ENCODE measurements around the gene RCBTB1.
"Not testable (repeated sequence)": the region's sequence is repeated elsewhere in the genome, so short reads cannot be mapped to it uniquely, and the experiment has no call there.

RCBTB1 gene

DNA sequence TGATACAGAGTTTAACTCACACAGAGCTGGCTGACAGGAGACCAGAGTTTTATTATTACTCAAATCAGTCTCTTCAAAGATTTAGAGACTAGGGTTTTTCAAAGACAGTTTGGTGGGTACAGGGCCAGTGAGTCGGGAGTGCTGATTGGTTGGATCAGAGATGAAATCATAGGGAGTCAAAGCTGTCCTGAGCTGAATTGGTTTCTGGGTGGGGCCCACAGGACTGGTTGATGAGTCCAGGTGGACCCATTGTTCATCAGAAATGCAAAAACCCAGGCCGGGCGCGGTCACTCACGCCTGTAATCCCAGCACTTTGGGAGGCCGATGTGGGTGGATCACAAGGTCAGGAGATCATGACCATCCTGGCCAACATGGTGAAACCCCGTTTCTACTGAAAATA lies 17.3 kb upstream of the RCBTB1 start:
- DNase-seq, result not testable (repeated sequence)

DNA sequence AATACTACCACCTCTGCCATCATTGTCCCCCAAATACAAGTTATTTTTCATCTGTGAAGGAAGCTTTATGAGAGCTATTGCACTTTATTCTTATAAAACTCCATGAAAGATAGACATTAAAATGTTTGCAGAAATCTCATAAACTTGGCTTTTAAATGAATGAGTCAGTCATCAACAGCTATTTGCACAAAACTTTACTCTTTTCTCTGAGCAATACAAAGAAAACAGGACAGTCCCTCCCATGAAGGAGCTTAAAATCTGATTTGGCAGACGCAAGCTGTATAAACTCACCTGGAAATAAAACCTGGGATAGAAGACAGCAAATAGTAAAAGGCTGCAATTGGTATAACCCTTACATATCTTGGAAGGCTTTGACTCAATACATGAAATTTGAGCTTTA lies 16.6 kb upstream of the RCBTB1 start:
- no peak for DNase-seq

DNA sequence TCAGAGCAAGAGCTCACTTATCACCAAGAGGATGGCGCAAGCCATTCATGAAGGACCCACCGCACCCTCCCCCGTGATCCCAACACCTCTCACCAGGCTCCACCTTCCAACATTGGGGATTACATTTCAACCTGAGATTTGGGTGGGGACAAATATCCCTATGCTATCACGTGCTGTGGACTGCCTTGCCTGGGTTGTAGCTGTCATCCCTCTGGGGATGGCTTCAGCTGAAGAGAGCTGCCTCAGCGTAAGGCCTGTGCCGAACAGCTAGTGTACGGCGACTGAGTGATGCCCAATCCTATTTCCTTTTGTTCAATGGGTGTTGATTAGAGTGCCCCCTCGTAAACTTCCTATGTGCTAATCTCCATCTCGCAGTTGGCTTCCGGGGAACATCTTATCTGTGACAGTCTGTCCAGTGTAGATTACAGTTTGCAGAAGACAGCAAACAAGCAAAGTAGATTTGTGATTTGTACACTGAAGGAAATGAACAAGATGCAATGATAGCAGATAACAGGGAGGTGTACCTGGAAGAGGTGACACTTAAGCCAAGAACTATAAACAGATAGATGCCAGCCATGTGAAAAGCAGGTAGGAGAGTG lies 11.8 kb upstream of the RCBTB1 start:
- peak; percentile 92 for DNase-seq

DNA sequence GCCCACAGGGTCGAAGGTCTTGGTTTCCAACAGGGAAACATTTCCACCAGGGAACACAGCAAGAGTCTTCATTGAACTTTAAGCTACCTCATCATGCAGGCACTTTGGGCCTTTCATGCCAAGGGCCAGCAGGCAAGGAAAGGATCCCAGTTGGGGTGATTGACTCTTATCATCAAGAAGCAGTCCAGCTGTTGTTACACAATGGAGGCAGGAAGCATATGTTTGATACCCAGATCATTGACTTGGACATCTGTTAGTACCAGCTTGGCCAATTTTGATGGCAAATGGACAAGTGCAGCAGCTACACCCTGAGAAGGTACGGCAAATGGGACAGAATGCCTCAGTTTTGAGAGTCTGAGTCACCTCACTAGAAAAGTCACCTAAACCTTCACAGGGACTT lies 10.9 kb upstream of the RCBTB1 start:
- peak; percentile 52 for DNase-seq

DNA sequence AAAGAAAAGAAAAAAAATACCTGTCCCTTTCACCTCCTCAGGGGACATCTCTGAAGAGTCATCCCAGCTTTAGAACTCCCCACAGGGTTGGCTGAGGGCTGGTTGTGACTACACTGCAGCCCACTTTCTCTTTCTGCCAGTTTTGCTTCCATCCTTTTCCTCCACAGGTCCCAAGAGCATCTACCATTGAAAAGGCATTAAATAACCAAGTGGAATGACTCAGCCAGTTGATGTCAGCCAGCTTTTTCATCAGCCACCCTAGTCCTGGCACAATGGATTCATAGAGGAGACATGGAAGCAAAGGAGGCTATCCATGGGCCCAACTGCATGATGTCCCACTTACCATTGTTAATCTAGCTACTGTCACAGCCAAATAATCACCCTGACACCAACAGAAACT lies 9.2 kb upstream of the RCBTB1 start:
- DNase-seq, result no peak

DNA sequence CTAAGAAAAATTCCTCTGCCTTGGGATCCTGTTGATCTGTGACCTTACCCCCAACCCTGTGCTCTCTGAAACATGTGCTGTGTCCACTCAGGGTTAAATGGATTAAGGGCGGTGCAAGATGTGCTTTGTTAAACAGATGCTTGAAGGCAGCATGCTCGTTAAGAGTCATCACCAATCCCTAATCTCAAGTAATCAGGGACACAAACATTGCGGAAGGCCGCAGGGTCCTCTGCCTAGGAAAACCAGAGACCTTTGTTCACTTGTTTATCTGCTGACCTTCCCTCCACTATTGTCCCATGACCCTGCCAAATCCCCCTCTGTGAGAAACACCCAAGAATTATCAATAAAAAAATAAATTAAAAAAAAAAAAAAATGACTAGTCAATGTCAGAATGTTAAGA lies 8.5 kb upstream of the RCBTB1 start:
- DNase-seq, result not testable (repeated sequence)

DNA sequence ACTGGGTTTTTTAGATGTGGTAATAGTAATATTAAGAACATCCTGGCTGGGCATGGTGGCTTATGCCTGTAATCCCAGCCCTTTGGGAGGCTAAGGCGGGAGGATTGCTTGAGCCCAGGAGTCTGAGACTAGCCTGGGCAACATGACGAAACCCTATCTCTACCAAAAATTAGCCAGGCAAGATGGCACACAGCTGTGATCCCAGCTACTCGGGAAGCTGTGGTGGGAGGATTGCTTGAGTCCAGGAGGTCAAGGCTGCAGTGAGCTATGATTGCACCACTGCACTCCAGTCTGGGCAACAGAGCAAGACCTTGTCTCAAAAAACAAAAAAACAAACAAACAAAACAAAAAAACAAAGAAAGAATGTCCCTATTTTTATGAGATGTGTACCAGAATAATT lies 5.4 kb upstream of the RCBTB1 start:
- DNase-seq, result not testable (repeated sequence)

DNA sequence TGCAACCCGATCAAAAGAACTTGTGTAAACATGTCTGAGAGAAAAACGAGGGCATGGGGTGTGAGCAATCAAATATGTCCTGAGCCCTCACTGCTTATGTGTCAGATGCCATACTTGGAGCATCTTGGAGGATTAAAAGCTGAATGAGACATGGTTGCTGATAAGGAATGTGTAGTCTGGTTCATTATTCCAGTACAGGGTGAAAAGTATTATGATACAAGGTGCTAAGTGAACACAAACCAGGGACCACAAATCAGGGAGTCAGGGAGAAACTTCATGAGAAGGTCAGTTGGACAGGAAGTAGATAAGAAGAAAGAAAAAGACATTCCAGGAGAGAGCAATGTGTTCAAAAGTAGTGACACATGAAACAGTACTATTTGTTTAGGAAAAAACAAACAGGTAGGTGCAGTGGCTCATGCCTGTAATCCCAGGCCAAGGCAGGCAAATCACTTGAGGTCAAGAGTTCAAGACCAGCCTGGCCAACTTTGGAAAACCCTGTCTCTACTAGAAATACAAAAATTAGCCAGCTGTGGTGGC lies 2.0 kb upstream of the RCBTB1 start:
- no peak for DNase-seq

DNA sequence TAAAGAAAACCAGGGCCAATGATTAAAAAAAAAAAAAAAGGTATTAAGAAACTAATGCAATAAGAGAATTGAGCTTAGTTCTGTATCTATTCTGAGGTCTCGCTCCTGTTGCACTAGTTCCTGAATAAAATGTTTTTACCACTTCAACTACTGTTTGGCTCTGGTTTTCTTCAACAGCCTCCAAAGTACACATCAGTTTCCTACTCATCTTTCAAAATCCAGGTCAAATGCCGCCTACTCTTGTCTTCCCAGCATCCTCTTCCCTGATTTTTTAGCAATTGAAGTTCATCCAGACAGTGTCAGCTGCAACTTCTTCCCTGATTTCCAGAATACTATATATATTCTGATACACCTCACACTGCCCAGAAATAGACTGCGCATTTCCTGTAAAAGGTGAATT lies 1.4 kb upstream of the RCBTB1 start:
- no peak for DNase-seq

DNA sequence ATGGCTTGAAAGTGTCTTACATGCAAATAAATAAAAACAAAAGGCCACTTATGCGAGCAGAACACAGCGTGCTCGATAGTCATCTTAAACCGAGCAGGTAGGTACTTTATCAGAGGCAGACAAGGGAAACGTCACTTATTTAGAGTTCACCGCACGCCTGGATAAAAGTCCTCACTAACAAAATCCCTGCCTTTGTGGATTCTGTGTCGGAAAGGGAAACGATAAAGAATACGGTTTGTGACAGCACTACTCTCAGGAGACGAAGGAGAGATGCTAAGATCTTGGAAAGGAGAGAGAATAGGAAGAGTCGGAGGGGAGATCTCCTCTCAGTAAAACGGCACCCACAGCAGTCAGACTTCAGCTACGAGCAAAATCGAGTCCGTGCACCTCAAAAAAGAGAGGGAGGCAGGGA lies 581 bp downstream of the RCBTB1 start:
- no peak for DNase-seq

DNA sequence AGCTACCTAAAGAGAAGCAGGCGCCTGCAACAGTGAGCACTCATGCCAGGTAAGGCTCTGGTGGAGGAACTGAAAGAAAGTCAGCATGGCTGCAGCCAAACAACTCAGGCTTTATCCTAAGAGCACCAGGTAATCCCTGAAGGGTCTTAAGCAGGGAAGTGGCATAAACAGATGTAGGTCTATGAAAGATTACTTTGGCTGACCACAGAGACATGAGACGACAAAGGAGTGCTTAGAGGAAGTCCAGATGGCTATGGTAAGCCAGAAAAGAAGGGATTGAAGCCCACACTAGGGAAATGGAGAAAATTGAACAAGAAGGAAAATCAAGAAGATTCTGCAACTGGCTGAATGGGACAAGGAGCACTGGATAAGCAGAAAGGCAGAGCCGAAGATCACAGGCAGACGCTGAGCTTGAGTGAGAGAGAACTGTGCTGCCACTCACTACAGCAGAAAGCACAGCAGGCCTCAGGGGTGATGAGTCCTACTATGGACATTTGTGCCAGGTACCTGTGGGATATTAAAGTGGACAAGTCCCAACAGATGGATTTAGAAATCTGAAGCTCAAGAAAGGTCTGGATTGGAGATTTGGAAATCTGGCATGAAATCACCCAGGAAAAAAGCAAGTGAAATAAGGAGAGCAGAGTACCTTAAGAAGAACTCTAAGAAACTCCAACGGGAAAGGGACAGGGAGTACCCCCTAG lies 4.2 kb downstream of the RCBTB1 start:
- no peak for DNase-seq

DNA sequence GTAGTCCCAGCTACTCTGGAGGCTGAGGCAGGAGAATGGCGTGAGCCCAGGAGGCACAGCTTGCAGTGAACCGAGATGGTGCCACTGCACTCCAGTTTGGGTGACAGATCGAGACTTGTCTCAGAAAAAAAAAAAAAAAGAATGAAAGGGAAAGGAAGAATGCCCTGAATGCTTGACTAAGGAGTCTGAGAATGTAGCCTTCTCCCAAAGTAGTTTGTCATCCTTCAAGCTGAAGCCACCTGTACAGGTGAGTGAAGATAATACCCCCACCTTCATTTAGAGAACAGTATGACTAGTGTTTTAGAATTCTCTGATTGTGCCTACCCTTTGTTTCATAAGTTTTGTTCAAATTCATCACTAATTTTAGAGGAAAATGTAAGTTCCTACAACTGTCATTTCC lies 5.9 kb downstream of the RCBTB1 start:
- DNase-seq, result no peak

DNA sequence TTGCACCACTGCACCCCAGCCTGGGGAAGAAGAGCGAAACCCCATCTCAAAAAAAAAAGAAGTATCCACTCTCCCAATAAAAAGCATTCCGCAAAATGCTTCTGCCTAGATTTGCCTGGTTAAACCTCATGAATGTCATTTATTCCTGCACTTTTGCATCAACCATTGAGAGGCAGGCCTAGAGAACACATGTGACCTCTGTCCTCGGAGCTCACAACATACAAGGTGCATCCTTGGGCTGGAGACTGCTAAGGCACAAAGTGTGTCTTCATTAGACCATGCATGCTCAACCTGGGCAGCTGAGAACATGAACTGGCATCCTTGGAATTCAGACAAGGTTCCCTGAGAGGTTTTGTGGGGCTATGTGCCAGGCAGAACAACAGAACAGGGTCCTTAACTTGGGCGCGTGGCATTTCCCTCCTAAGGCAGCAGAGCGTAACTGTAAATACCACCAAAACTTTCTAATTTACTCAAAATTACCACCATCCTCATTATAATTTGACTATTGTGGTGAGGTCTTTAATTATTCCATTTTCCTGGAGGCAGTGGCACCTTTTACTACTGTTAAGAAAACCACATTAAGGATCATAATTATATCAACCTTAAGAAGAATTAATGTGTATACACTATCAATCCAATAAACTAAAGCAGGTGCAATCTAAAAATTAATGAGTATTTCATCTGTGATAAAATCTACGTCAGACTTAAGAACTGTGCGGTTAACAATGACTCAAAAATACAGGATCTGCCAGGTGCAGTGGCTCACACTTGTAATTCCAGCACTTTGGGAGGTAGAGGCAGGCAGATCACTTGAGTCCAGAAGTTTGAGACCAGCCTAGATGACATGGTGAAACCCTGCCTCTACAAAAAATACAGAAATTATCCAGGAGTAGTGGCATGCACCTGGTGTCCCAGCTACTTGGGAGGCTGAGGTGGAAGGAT lies 13.8 kb downstream of the RCBTB1 start:
- DNase-seq, result no peak

DNA sequence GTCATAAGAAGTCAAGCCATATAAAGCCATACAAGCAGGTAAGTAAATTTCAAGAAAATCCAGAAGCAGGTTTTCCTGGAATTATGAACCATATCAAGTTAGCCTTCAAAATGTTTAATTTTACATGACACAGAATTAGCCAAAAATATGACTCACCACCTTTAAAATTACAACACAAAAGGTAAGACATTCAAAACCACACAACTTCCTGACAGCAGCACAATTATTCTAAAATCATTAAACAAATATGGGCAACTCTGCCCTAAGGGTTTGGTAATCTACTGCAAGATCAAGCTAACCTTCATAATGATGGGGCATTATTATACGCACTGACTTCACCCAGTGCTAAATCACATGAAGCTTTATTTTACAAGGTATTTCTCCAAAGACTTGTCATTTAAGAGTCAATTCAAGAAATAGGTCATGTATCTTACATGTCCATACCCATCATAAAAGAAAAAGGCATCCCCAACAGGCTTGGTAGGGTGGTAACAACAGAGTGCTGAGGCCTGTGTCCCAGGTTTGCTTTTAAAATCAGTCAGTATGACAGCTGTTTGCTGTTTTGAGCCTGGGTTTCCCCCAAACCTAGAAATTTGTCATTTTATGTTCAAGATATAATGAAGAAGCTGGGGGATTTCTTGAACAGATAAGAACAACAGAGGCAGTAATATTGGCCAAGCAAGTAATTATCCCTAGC lies 15.2 kb downstream of the RCBTB1 start:
- no peak for DNase-seq

DNA sequence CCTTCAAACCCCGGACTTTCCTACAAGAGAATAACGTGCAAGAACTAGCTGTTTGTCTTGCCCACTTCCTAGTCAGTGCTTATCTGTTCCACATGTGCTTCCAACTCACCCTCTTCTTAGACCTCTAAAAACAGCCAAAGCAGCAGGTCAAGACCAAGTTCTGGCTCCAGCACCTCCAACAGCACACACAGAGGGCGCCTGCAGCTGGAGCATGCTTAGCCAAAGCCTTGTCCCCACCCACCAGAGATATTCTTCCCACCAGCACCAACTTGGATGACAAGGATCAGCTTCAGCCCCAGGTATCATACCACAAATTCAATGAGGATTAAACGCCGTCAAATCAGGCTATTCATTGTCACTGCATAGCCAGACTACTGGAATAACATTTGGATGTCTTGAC lies 17.9 kb downstream of the RCBTB1 start:
- no peak for DNase-seq

DNA sequence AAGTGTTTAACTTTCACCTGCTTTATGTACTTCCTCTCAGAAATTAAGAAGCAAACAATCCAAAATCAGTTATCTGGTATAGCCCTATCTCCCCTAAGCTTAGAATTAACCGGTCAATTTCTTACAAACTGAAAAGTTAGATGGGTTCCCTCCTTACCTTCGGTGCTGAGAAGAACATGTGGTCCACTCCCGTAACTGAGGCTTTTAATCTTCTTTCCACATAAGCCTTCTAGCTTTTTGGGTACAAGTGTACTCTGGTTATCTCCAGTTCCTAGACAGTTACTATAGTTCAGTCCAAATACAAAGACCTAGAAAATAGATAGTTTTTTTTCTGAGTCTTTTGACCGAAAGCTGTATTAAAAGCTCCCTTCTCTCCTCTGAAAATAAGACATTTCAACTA lies 18.9 kb downstream of the RCBTB1 start:
- no peak for DNase-seq

DNA sequence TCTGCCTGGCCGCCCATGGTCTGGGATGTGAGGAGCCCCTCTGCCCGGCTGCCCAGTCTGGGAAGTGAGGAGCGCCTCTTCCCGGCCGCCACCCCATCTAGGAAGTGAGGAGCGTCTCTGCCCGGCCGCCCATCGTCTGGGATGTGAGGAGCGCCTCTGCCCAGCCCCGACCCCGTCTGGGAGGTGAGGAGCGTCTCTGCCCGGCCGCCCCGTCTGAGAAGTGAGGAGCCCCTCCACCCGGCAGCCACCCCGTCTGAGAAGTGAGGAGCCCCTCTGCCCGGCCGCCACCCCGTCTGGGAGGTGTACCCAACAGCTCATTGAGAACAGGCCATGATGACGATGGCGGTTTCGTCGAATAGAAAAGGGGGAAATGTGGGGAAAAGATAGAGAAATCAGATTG lies 19.9 kb downstream of the RCBTB1 start:
- DNase-seq, result not testable (repeated sequence)

DNA sequence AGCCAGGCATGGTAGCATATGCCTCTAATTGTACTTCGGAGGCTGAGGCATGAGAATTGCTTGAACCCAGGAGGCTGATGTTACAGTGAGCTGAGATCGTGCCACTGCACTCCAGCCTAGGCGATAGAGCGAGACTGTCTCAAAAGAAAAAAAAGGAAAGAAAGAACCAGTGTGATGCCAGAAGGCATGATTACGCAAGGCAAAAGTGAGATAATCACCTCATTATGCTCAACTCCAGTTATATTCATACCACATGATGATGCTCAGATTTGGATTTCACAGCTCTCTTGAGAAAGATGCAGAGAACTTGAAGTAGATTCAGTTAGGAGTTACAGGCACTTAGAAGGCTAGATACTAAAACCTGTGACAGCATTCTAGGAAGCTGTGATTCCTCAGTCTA lies 21.8 kb downstream of the RCBTB1 start:
- DNase-seq, result no peak

DNA sequence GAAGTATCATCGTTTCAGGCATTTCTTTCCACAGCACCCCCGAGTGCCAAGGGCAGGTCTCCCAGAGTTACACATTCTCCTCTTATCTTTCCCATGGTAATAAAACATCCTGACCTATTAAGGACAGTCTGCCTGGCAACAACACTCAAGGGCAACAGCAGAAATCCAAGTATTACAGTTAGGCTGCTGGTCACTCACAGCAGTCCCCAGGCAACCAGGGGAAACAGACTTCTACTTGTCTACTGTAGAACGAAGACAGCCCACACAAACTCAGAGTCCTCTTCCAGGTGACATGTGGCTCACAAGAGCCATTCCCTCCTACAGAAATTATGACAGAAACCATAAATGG lies 24.3 kb downstream of the RCBTB1 start:
- no peak for DNase-seq

DNA sequence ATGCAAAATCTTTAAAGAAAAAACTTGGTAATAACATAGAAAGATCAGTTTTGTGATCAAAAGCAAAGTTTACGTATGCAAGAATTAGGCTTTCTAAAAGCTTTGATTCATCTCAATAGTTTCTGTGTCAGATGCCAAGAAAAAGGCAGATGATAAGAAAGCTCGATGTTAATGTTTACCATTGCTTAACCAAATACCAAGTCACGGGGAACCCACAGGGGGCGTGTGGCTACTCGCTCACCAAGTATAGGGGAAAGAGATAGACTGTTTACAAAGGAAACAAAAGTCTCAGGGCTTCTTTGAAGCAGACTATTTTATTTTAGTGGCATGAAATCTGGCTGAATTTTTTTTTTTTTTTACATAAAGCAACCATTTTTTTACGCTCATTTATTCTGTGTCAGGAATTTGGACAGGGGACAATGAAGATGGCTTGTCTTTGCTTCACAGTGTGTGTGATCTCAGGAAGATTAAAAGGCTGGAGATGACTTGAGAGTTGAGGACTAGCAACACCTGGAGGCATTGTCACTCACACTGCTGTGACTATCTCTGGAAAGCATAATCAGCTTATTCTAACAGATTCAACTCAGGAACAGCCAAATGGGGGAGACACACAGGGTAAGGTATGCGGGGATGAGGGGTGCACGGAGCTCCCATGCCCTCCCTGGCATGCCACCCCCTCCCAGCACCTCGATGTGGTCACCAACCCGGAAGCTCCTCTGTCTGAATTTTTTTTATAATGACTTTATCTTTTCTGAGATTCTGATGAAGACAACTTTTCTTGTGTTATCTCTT lies 24.9 kb downstream of the RCBTB1 start:
- DNase-seq, result no peak

DNA sequence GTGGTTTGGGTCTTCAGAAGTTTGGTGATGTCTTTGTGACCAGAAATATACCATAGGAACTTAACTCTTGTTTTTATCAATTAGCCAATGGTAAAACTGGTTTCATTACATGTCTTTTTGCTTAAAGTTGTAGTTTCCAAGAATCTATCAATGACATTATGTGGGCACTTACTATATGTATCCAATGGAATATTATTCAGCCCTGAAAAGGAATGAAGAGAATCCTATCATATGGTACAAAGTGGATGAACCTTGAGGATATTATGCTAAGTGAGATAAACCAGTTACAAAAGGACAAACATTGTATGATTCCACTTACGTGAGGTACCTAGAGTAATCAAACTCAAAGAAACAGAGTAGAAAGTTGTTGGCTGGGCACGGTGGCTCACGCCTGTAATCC lies 26.4 kb downstream of the RCBTB1 start:
- no peak for DNase-seq

DNA sequence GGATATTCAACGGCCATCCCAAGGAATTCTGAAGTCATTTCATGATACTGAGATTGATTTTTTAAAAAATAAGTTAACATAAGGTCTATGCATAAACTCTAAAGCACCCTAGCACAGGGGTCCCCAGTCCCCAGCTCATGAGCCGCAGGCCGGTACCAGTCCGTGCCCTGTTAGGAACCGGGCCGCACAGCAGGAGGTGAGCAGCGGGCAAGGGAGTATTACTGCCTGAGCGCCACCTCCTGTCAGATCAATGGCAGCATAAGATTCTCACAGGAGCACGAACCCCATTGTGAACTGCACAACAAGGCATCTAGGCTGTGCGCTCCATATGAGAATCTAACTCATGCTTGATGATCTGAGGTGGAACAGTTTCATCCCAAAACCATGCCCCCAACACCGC lies 31.0 kb downstream of the RCBTB1 start:
- no peak for DNase-seq
